Measurements from ENCODE around the gene POLR2F. TPM values are rescaled to one million over a fixed set of nuclear protein-coding genes. Genes with fewer than 3 reads are reported as not detected.

The POLR2F gene
- polyA plus RNA-seq, 1 of the 3 experiments (the other 2 are of a cell fraction): 255 TPM

DNA sequence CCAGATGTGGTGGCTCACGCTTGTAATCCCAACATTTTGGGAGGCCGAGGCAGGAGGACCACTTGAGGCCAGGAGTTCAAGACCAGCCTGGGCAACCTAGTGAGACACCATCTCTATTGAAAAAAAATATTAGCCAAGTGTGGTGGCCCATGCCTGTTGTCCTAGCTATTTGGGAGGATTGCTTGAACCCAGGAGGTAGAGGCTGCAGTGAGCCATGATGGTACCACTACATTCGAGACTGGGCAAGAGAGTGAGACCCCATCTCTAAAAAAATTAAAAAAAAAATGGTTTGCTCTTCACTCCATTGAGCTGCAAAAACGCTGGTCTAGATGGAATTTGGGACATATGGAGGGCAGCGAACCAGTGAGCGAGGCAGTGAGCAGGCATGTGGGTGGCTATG is 52.4 kb downstream of the POLR2F start:
- no peak overlapping the region for H2AFZ ChIP-seq (ENCODE audit: low read depth)
- H3K4me1 ChIP-seq (ENCODE audit: control insufficient read depth in 1 of 2, insufficient read depth in 2 of 2, low read depth in 1 of 2, low read length in 1 of 2): no peaks in the 10 kb centered on the region; a peak in 1 of 4 replicates
- DNase-seq: no peak
- no peaks in the 10 kb centered on the region for H3K27me3 ChIP-seq (ENCODE audit: insufficient read depth)
- H3K9me3 ChIP-seq: no peaks in the 10 kb centered on the region
- ChIA-PET POLR2A (no interaction called here), CTCF (no interaction called here)
- no peaks in the 10 kb centered on the region for H3F3A ChIP-seq (replicated peaks; ENCODE audit: insufficient read depth)
- no peaks in the 10 kb centered on the region for H4K20me1 ChIP-seq (ENCODE audit: insufficient read depth)
- WGBS (ENCODE audit: low lambda C conversion rate): 67% methylated on average over 5 of the region's 6 CpGs
- H3K79me2 ChIP-seq (ENCODE audit: insufficient read depth): no peaks in the 10 kb centered on the region
- no peaks in the 10 kb centered on the region for H3K36me3 ChIP-seq (replicated peaks in 1 of 2; ENCODE audit: control insufficient read depth in 1 of 2, insufficient read depth in 2 of 2, low read length in 1 of 2)
- no peak overlapping the region for H3K27ac ChIP-seq (ENCODE audit: low read depth in 2 of 2, low read length in 1 of 2)
- TF ChIP-seq POLR2AphosphoS5 (IDR thresholded peaks at IDR 0.05; ENCODE audit: low read depth, low read length) (no peak), ELF1 (IDR thresholded peaks at IDR 0.05) (no peak), GABPA (IDR thresholded peaks at IDR 0.05; ENCODE audit: low read depth) (no peak), JUND (IDR thresholded peaks at IDR 0.05) (no peak)
- TF ChIP-seq, protein P1, sequence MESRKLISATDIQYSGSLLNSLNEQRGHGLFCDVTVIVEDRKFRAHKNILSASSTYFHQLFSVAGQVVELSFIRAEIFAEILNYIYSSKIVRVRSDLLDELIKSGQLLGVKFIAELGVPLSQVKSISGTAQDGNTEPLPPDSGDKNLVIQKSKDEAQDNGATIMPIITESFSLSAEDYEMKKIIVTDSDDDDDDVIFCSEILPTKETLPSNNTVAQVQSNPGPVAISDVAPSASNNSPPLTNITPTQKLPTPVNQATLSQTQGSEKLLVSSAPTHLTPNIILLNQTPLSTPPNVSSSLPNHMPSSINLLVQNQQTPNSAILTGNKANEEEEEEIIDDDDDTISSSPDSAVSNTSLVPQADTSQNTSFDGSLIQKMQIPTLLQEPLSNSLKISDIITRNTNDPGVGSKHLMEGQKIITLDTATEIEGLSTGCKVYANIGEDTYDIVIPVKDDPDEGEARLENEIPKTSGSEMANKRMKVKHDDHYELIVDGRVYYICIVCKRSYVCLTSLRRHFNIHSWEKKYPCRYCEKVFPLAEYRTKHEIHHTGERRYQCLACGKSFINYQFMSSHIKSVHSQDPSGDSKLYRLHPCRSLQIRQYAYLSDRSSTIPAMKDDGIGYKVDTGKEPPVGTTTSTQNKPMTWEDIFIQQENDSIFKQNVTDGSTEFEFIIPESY (IDR thresholded peaks at IDR 0.05; ENCODE audit: borderline replicate concordance, low read depth): no peak
- no peak overlapping the region for H3K4me2 ChIP-seq
- no peak overlapping the region for H3K4me3 ChIP-seq (ENCODE audit: low read depth in 2 of 2, low read length in 1 of 2)
- H3K9ac ChIP-seq: no peak overlapping the region
- no peaks in the 10 kb centered on the region for H3K9me2 ChIP-seq

DNA sequence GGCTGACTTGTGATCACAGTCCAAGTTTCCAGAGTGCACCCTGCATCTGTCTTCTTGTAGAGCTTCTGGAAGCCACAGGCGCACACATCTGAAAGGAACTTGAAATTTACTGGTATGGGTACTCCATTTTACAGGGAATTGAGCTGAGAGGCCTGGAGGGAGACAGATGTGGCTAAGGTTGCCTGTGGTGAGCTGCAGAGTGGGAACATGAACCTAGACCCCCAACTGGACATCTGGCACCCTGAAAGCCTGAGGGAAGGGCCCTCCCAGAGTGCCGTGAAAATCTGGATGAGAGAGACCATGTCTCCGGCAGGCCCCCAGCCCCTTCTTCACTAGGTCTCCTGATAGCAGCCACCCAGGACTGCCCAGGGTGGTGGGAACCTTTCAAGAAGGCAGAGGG is 53.4 kb downstream of the POLR2F start:
- Histone ChIP-seq H3K9me3 (no peaks in the 10 kb centered on the region), H3K27me3 (ENCODE audit: insufficient read depth) (no peaks in the 10 kb centered on the region), H3K79me2 (ENCODE audit: insufficient read depth) (no peaks in the 10 kb centered on the region), H3K4me1 (ENCODE audit: control insufficient read depth in 1 of 2, insufficient read depth in 2 of 2, low read depth in 1 of 2, low read length in 1 of 2) (no peaks in the 10 kb centered on the region; a peak in 1 of 4 replicates), H3K27ac (ENCODE audit: low read depth in 2 of 2, low read length in 1 of 2) (no peak overlapping the region), H3F3A (replicated peaks; ENCODE audit: insufficient read depth) (no peaks in the 10 kb centered on the region), H4K20me1 (ENCODE audit: insufficient read depth) (no peaks in the 10 kb centered on the region), H3K36me3 (replicated peaks in 1 of 2; ENCODE audit: control insufficient read depth in 1 of 2, insufficient read depth in 2 of 2, low read length in 1 of 2) (no peaks in the 10 kb centered on the region), H3K4me2 (no peak overlapping the region), H3K9ac (no peak overlapping the region), H2AFZ (ENCODE audit: low read depth) (no peak overlapping the region), H3K9me2 (no peaks in the 10 kb centered on the region), H3K4me3 (ENCODE audit: low read depth in 2 of 2, low read length in 1 of 2) (no peak overlapping the region)
- ChIA-PET POLR2A (no interaction called here), CTCF (interaction anchor here (0.6 kb wide), 1 partner anchor 109 kb away, joined by 3 read pairs; no protein-coding TSS in a partner anchor)
- no peak for DNase-seq
- WGBS (ENCODE audit: low lambda C conversion rate): no CpG with 5 or more reads among the region's 3 CpGs
- TF ChIP-seq, protein P2, sequence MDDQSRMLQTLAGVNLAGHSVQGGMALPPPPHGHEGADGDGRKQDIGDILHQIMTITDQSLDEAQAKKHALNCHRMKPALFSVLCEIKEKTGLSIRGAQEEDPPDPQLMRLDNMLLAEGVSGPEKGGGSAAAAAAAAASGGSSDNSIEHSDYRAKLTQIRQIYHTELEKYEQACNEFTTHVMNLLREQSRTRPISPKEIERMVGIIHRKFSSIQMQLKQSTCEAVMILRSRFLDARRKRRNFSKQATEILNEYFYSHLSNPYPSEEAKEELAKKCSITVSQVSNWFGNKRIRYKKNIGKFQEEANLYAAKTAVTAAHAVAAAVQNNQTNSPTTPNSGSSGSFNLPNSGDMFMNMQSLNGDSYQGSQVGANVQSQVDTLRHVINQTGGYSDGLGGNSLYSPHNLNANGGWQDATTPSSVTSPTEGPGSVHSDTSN (IDR thresholded peaks at IDR 0.05): no peak
- no peak for TF ChIP-seq EZH2phosphoT487 (IDR thresholded peaks at IDR 0.05; ENCODE audit: borderline replicate concordance, low read depth)
- no peak for TF ChIP-seq RFX5 (IDR thresholded peaks at IDR 0.05; ENCODE audit: low read length)
- TF ChIP-seq EP300 (IDR thresholded peaks at IDR 0.05; ENCODE audit: borderline replicate concordance in 1 of 2, low read depth in 1 of 2, low read length in 1 of 2): no peak
- no peak for TF ChIP-seq POLR2AphosphoS5 (IDR thresholded peaks at IDR 0.05; ENCODE audit: low read depth, low read length)
- TF ChIP-seq, protein P3, sequence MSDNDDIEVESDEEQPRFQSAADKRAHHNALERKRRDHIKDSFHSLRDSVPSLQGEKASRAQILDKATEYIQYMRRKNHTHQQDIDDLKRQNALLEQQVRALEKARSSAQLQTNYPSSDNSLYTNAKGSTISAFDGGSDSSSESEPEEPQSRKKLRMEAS (IDR thresholded peaks at IDR 0.05; ENCODE audit: low read depth): no peak
- TF ChIP-seq CHD2 (IDR thresholded peaks at IDR 0.05; ENCODE audit: low read length, partially characterized antibody): no peak
- TF ChIP-seq TCF12 (IDR thresholded peaks at IDR 0.05): no peak
- no peak for TF ChIP-seq TAF1 (IDR thresholded peaks at IDR 0.05; ENCODE audit: borderline replicate concordance, low read depth, low read length)
- TF ChIP-seq, protein P4, sequence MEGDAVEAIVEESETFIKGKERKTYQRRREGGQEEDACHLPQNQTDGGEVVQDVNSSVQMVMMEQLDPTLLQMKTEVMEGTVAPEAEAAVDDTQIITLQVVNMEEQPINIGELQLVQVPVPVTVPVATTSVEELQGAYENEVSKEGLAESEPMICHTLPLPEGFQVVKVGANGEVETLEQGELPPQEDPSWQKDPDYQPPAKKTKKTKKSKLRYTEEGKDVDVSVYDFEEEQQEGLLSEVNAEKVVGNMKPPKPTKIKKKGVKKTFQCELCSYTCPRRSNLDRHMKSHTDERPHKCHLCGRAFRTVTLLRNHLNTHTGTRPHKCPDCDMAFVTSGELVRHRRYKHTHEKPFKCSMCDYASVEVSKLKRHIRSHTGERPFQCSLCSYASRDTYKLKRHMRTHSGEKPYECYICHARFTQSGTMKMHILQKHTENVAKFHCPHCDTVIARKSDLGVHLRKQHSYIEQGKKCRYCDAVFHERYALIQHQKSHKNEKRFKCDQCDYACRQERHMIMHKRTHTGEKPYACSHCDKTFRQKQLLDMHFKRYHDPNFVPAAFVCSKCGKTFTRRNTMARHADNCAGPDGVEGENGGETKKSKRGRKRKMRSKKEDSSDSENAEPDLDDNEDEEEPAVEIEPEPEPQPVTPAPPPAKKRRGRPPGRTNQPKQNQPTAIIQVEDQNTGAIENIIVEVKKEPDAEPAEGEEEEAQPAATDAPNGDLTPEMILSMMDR (IDR thresholded peaks at IDR 0.05): no peak
- TF ChIP-seq MXI1 (IDR thresholded peaks at IDR 0.05; ENCODE audit: low read depth, low read length): no peak
- no peak for TF ChIP-seq RCOR1 (IDR thresholded peaks at IDR 0.05; ENCODE audit: low read length)
- TF ChIP-seq TEAD4 (IDR thresholded peaks at IDR 0.05; ENCODE audit: borderline replicate concordance, insufficient read depth): no peak
- TF ChIP-seq FOXJ3 (CRISPR knock-in tag; IDR thresholded peaks at IDR 0.05): no peak
- no peak for TF ChIP-seq NRF1 (IDR thresholded peaks at IDR 0.05; ENCODE audit: low read depth, low read length)
- TF ChIP-seq MEF2A (IDR thresholded peaks at IDR 0.05; ENCODE audit: borderline replicate concordance, low read depth): no peak
- TF ChIP-seq, protein P5, sequence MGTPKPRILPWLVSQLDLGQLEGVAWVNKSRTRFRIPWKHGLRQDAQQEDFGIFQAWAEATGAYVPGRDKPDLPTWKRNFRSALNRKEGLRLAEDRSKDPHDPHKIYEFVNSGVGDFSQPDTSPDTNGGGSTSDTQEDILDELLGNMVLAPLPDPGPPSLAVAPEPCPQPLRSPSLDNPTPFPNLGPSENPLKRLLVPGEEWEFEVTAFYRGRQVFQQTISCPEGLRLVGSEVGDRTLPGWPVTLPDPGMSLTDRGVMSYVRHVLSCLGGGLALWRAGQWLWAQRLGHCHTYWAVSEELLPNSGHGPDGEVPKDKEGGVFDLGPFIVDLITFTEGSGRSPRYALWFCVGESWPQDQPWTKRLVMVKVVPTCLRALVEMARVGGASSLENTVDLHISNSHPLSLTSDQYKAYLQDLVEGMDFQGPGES (IDR thresholded peaks at IDR 0.05; ENCODE audit: low read depth, low read length): no peak
- TF ChIP-seq FOXM1 (IDR thresholded peaks at IDR 0.05; ENCODE audit: low read depth): no peak
- no peak for TF ChIP-seq RXRA (IDR thresholded peaks at IDR 0.05; ENCODE audit: borderline replicate concordance, low read depth)
